Cerebellar nuclear complex (tissue), 1 donor: ENCODE measurements around the gene EIF3L.

Source experiments
- DNase-seq, 2 experiments: peaks; one replicate each; lab custom pipeline; 2025; lab: John Stamatoyannopoulos, UW

The EIF3L gene

DNA sequence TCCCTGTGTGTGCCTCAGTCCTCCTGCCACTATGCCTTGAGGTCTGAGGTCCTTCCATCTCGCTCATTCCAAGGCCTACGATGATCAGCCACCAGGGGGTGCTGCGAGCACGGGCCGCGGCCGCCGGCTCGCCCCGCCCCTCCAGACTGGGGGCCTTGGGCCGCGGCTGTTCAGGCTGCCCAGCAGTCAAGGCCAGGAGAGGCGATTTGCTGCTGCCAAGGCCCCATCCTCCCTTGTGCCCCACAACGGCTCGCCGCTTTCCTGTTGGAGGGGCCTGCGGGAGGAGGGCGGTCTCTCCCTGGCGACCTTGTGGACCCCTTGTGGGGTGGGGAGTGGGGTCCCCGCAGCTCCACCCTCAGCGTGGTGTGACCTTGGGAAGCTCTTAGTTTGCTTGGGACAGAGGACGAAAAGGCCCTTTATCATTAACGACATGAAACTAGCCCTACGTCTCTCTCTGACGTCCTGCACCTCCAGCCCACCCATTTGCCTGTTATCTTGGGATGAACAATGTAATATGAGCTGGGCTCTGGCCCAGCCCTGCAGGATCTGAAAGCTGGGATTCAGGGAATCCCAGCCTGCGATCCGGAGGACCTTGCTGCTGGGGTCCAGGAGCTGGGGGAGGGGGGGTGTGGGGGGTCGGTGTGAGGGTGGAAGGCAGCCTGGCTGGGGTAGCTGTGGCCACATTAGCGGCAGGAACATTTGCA, 31.4 kb upstream of the EIF3L start:
- DNase-seq: peak in 1 of 2 experiments; percentile 46

DNA sequence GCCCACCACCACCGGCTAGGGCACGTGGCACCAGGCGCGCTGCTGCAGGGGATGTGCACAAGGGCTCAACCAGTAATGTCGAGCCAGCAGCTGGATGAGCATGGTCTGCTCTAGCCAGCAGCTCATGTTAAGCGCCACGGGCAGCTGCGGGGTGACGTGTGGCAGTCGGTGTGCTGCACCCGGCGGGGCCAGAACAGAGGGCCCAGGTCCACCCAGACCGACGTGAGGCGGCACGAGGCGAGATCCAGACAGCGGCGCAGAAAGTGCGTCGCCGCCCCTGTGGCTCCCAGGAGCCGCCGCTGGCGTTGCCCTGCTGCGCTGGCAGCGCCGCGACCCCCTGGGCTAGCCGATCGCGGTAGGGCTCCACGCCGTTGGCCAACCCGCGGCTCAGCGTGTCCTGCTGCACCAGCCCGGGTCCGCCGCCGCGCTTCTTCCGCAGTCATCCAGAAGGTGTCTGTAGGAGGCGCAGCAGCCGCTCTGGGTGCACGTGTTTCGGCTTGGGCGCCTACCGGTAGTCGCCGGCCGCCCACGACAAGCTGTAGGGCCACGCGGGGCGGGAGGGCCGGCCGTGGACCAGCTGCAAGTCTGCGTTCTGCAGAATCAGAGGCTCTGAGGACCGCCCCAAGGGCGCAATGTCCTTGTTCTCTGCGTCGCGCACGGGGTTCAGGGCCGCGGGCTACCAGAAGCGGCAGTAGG, 30.7 kb upstream of the EIF3L start:
- no peak for DNase-seq

DNA sequence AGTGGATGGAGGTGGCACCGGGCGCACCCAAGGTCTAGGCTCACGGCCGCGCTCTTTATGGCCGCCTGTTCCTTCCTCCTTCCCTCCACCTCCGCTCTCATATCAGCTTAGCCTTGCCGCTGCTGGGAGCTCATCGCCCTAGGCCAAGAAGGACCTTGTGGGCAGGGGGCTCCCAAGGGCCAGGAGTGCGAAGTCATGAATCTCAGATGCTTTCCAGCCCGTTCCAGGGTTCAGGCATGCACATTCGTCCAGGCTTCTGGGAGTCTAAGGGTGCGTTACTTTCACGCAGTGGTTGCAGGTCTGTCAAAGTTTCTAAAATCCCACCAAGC, 30.1 kb upstream of the EIF3L start:
- no peak for DNase-seq

DNA sequence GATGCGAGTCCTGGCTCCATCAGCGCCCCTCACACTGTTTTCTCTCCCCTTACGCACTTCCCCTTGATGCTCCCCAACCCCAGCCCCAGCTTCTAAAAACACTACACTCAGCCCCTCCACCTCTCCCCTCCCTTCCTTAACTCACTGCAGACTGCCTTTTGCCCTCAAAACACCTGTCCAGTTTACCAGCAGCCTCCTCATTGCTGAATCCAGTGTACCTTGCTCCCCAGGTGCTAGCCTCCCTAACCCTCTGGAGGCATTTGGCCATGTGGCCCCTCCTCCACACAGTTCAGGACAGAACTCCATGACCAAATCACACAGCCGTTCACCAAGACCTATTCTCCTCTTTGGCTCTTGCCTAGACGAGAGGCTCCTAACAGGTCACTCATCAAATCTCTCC, 28.9 kb upstream of the EIF3L start:
- DNase-seq: no peak

DNA sequence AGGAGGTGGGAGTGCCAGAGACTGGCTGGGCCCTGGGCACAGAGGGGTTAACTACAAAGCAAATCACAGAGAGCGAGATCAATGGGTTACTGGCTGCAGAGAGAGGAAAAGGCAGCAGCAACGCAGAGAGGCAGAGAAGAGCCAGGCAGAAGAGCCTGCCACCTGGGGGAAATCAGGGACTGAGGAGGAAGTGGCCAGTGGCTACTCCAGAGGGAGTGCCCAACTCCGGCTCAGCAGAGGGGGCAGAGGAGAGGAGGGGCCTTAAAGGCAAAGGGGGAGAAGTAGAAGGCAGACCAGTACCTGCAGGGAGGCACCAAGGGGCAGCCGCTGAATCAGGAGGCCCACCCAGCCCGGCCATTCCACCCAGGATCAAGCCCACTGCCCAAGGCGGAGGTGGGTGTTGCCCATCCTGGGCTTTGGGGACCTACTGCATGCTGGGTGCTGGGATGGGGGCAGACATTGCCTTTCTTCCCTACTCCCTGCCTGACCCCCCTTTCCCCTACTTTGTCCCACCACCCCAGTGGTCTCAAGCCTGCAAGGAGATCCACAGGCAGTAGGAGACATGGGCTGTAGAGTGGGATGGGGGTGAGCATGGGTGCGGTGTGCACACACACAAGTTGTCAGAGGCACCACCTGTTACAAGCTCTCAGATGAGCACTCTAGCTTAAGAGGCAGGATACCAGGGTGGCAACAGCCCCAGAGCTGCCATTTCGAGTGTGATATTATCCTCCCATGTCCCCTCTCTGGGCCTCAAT, 27.0 kb upstream of the EIF3L start:
- DNase-seq: no peak

DNA sequence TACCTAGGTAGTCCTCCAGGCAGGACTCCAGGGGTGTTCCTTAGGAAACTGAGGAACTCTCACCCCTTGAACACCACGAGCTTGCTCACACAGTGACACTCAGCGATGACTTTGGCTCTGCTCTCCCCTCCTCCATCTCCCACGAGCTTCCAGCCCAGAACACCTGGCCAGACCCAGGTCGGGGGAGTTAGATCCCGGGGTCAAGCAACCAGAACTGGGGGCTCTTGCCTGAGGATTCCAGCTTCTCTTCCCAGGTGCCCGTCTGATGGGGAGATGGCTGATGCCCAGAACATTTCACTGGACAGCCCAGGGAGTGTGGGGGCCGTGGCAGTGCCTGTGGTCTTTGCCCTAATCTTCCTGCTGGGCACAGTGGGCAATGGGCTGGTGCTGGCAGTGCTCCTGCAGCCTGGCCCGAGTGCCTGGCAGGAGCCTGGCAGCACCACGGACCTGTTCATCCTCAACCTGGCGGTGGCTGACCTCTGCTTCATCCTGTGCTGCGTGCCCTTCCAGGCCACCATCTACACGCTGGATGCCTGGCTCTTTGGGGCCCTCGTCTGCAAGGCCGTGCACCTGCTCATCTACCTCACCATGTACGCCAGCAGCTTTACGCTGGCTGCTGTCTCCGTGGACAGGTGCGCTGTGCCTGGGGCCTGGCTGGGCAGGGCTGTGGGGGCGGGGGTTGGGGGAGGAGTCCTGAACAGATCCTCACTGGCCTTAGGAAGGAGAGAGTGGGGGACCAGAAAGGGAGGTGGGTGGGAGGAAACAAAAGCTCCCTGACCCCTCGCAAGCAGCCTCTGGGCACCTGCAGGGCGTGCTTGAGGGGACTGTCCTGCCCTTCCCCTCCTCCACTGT, 25.9 kb upstream of the EIF3L start, which contains the start of gene GALR3:
TSS of gene GALR3 (plus strand) at position 249 of the 852 bp plus-strand sequence. CDS start at position 274, 25 bp downstream.
- DNase-seq: peak in 1 of 2 experiments; percentile 5

DNA sequence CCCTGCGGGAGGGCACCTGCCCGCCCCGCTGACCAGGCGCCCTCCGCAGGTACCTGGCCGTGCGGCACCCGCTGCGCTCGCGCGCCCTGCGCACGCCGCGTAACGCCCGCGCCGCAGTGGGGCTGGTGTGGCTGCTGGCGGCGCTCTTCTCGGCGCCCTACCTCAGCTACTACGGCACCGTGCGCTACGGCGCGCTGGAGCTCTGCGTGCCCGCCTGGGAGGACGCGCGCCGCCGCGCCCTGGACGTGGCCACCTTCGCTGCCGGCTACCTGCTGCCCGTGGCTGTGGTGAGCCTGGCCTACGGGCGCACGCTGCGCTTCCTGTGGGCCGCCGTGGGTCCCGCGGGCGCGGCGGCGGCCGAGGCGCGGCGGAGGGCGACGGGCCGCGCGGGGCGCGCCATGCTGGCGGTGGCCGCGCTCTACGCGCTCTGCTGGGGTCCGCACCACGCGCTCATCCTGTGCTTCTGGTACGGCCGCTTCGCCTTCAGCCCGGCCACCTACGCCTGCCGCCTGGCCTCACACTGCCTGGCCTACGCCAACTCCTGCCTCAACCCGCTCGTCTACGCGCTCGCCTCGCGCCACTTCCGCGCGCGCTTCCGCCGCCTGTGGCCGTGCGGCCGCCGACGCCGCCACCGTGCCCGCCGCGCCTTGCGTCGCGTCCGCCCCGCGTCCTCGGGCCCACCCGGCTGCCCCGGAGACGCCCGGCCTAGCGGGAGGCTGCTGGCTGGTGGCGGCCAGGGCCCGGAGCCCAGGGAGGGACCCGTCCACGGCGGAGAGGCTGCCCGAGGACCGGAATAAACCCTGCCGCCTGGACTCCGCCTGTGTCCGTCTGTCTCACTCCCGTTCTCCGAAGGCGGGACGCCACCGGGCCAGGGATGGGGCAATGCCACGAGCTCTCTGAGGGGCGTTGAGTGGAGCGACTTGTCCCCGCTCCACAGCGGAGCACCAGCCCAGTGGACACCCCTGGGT, 24.3 kb upstream of the EIF3L start:
- DNase-seq: no peak

DNA sequence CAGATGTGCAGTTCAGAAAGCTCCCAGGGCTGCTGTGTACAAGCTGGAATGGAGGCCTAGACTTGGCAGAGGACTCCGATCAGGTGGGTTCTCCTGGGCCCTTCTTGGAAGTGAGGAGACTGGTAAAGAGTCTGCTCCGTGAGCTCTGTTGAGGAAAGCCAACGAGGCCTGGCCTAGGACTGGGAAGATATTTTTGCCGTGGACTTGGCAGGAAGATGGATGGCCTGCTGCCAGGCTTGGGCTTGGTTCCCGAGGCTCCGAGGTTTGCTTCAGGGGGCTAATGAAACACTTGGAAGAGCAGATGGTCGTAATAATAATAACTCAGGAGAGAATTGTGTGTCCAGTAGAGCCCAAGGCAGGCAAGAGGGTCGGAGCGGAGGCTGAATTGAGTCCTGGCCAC, 22.2 kb upstream of the EIF3L start:
- DNase-seq: peak; percentile 93 to 96

DNA sequence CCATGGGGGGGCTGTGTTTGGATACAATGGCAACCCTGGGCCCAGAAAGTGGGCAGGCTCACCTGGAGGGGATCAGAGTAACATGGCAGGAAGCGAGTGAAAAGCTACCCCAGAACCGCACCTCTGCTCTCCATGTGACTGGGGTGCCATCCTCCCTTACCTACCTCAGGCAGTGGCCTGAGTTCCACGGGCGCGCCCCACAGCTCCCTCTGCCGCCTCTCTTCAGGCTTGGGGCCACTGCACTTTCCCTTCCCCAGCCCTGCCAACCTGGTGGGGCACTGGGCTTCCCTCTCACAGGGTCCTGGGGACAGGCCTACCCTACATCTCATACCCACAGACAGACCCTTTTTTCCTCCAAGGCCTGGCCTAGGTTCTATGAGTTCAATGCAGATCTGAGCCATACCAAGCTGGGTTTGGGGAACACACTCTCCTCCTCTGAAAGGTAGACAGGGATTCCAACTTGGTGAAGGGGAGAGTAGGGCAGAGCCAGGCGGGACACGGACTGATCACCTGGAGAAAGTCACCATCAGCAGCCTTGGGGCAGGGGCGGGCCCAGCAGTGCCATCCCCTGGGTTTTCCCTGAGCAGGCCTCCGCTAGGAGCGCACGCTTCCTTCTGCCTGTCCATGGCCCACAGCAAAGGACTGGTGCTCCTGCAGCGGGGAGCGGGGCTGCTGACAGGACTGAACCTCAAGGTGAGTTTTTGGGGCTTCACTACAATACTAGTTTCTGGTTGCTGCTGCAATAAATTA, 19.0 kb upstream of the EIF3L start:
- DNase-seq: no peak

DNA sequence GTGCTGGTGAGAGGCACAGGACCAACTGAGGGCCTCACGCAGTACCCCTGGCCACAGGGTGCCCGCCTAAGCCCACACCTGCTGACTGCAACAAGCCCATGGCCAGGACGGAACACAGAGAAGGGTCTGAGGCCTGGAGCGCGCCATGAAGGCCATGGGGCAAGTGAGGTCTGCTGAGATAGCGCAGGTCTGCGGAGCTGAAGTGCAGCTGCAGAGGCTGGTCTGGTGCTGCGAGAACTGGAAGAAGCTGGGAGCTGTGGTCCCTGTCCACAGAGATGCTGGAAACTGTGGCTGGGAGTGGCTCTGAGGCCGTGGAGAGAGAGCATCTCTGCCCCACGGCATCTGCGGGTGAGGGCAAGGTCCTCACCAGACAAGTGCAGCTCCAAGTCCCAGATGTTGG, 17.7 kb upstream of the EIF3L start:
- no peak for DNase-seq

DNA sequence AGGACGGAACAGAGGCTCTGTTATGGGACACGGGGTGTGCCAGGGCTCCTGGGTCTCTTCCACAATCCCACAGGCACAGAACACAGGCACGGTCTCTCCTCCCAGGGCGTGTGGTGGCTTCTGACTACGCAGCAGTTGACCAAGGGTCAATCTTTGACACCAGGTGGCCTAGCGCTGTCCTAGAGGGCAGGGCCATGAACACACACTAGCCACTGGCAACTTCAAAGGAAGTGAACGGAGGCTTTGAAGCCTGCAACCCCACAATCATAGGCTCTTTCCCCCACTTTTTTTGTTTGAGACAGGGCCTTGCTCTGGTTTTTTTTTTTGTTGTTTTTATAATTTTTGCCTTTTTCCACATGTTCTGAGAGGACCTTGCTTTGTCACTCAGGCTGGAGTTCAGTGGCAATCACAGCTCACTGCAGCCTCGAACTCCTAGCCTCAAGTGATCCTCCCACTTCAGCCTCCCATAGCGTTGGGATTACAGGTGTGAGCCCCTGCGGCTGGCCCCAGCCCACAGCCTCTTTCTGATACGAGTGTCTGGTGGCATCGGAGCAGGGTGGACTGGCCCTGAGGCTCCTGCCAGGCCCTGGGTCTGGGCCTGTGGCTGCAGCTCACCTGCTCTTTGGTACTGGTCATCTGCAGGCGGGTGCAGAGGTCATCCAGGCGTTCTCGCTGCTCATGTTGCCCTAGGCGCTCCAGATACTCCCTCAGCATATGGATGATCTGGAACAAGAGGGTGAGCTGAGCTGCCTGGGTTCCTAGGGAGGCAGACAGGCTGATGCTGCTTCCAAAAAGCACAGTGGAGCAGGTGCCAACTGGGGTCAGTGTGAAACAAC, 17.0 kb upstream of the EIF3L start:
- no peak for DNase-seq

DNA sequence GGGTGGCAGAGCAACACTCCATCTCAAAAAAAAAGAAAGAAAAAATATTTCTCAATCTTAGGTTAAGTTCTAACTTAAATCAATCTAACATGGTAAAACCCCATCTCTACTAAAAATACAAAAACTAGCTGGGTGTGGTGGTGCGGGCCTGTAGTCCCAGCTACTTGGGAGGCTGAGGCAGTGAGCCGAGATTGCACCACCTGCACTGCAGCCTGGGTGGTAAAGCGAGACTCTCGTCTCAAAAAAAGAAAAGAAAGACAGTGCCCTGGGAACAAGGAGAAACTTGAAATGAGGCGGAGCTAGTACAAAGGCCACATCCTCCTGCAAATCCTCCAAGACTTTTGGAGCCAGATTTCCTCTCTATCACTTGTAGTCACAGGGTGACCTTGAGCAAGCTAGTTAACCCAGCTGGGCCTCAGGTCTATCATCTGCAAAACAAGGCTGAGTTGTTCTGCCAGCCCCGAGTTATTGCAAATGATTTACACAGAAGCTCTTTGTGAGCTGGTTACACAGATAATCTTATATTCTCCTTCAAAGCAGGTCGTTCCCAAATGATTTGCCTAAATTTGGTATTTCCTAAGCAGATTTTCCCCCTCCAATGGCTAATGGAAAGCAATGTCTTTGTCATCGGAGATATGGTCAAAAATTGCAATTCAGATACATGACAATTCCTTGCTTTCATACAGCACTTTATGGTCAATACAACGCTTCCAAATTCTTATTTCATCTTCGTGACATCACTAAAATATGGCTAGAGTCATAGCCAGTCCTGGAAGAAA, 7.0 kb upstream of the EIF3L start:
- DNase-seq: no peak

DNA sequence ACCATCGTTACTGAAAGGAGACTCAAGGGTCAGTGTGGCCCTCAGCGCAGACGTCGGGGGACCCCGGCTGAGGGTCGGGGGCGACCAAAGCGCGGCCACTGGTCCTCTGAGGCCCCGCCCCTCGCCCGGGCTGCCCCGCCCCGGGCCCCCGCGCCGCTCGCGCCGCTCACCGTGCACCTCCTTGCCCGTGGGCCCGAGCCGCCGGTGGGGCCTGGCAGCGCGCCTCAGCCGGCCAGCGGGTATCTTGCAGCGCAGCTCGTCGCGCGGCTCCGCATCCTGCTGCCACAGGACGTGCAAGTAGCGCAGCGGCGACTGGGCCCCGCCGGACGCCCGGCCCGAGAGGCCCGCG, 5.5 kb upstream of the EIF3L start:
- DNase-seq: no peak

DNA sequence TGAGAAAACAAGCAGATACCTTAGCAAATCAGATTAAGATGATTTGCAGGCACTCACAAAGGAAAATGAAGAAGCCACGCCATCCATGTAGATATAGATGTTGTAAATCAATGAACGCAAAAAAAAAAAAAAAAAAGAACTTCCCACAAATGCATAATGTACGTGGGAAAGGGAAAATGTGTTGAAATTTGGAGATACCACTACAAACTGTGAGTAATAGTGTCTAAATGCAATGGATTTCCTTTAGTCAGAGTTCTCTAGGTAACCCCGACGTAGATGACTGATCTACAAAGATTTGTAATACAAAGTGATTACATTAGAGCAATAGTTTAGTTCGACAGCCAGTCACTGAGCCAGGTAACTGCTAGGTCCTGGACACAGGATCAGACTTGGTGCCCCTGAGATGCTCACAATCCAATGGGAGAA, 4.3 kb upstream of the EIF3L start:
- no peak for DNase-seq

DNA sequence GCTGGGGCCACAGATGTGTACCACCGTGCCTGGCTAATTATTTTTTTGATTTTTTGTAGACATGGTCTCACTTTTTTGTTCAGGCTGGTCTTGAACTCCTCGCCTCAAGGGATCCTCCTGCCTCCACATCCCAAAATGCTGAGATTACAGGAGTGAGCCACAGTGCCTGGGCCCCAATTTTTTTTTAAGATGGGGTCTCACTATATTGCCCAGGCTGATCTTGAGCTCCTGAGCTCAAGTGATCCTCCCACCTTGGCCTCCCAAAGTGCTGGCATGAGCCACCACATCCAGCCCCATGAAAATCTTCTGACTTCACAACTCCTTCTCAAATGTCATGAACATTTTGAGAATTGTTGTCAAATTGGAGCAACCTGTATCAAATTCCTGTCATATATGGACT, 2.8 kb upstream of the EIF3L start:
- no peak for DNase-seq

DNA sequence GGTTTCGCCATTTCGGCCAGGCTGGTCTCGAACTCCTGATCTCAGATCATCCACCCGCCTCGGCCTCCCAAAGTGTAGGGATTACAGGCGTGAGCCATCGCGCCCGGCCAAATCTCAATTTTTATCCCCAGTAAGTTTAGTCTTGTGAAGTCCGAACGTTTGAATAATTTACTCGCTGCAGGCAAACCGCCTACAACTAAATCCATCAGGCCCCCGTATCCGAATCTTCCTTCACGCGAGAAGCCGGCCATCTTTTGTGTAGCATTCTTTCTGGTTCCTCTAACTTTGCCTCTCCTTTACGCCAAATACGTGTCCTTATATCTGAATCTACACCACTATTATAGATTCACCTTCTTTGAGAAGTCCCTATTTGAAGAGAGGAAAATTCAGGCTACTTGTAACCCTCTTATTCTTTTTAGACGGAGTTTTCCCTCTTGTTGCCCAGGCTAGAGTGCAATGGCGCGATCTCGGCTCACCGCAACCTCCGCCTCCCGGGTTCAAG, 581 bp upstream of the EIF3L start:
- no peak for DNase-seq

DNA sequence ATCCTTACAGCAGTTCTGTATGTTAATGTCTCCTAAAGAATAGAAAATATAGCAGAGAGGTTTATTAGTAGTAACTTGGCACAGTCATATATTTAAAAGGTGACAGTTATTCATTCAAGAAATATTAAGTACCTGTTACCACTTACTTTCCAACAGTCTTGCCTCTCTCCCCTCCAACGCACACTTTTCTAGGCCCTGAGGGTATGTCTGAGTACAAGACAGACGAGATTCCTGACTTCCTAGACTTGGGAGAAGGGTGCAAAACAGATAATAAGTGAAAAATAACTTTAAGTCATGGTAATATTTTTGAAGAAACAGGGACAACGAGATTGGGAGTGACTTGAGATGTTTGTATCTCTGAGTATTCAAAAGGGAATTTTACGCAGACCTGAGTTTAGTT, 1.6 kb downstream of the EIF3L start:
- DNase-seq: no peak

DNA sequence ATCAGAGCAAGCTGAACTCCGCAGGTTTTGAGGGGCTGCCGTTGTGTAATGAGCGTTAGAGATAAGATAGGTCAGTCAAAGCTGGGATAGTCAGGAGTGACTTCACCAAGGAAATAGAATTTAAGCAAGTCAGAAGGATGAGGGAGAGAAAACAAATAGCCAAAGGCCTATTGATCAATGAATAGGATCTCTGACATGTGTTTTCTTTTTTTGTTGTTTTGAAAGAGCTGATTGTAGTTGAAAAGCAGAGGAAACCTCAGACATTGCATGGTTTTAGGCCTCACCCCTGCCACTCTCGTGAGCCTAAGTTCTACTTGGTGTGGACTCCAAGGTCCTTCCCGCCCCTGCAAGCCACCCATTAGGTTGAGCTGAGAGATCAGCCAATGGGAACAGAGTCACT, 3.2 kb downstream of the EIF3L start:
- DNase-seq: no peak
